Measurements from ENCODE around the gene STT3A. TPM values are rescaled to one million over a fixed set of nuclear protein-coding genes. Genes with fewer than 3 reads are reported as not detected.

Gene STT3A
- polyA plus RNA-seq, 1 donor from 2014 or later: 54.3 TPM

DNA sequence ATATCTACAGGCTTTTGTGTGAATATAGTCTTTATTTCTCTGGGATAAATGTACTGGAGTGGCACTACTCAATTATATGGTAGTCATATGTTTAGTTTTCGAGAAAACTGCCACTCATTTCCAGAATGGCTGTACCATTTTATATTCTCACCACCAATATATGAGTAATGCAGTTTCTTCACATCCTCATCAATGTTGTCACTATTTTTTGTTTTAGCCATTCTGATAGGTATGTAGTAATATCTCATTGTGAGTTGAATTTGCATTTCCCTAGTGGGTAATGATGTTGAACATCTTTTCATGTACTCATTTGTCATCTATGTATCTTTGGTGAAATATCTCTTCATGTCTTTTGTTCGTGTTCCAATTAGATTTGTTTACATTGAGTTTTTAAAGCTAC lies 70.0 kb downstream of the STT3A start:
- Histone ChIP-seq H3K79me2 (replicated peaks; ENCODE audit: insufficient read depth, low read length) (no peaks in the 10 kb centered on the region), H3K4me2 (ENCODE audit: low read length) (no peak overlapping the region), H3K27ac (ENCODE audit: low read length) (no peak overlapping the region), H3K9me3 (ENCODE audit: low read length) (peaks cover 2% of the 10 kb centered on the region), H3F3A (ENCODE audit: insufficient read depth, low read length, poor library complexity, severe bottlenecking) (no peaks in the 10 kb centered on the region), H4K20me1 (ENCODE audit: insufficient read depth) (no peaks in the 10 kb centered on the region), H3K27me3 (ENCODE audit: insufficient read depth, low read depth, low read length) (no peaks in the 10 kb centered on the region), H3K9me2 (ENCODE audit: insufficient read depth, low read length) (no peaks in the 10 kb centered on the region), H3K36me3 (ENCODE audit: insufficient read depth, low read length) (peaks cover 4% of the 10 kb centered on the region), H3K4me3 (ENCODE audit: low read length) (no peak overlapping the region), H3K9ac (ENCODE audit: low read length) (no peak overlapping the region), H2AFZ (ENCODE audit: low read depth, low read length) (no peak overlapping the region)
- TF ChIP-seq EP300 (conservative IDR thresholded peaks at IDR 0.05; ENCODE audit: poor library complexity, severe bottlenecking) (no peak), CTCF (IDR thresholded peaks at IDR 0.05; ENCODE audit: poor library complexity, severe bottlenecking) (no peak), TAF1 (IDR thresholded peaks at IDR 0.05; ENCODE audit: low read depth) (no peak), MXI1 (conservative IDR thresholded peaks at IDR 0.05; ENCODE audit: poor library complexity, severe bottlenecking) (no peak), EZH2 (IDR thresholded peaks at IDR 0.05; ENCODE audit: borderline replicate concordance, insufficient read depth, low read length, poor library complexity, severe bottlenecking) (no peak), POLR2AphosphoS5 (IDR thresholded peaks at IDR 0.05) (no peak), REST (IDR thresholded peaks at IDR 0.05; ENCODE audit: borderline replicate concordance) (no peak), SMC3 (conservative IDR thresholded peaks at IDR 0.05; ENCODE audit: poor library complexity) (no peak), RAD21 (conservative IDR thresholded peaks at IDR 0.05) (no peak)

- Histone ChIP-seq H3K4me2 (ENCODE audit: low read length) (no peak overlapping the region), H3K9me2 (ENCODE audit: insufficient read depth, low read length) (no peaks in the 10 kb centered on the region), H3K9ac (ENCODE audit: low read length) (no peak overlapping the region), H3K27me3 (ENCODE audit: insufficient read depth, low read depth, low read length) (no peaks in the 10 kb centered on the region), H3K79me2 (replicated peaks; ENCODE audit: insufficient read depth, low read length) (no peaks in the 10 kb centered on the region), H4K20me1 (ENCODE audit: insufficient read depth) (no peaks in the 10 kb centered on the region), H3F3A (ENCODE audit: insufficient read depth, low read length, poor library complexity, severe bottlenecking) (no peaks in the 10 kb centered on the region), H3K27ac (ENCODE audit: low read length) (no peak overlapping the region), H3K4me3 (ENCODE audit: low read length) (no peak overlapping the region), H2AFZ (ENCODE audit: low read depth, low read length) (no peak overlapping the region), H3K36me3 (ENCODE audit: insufficient read depth, low read length) (peaks cover 4% of the 10 kb centered on the region), H3K9me3 (ENCODE audit: low read length) (peaks cover 2% of the 10 kb centered on the region)
- TF ChIP-seq EZH2 (IDR thresholded peaks at IDR 0.05; ENCODE audit: borderline replicate concordance, insufficient read depth, low read length, poor library complexity, severe bottlenecking): no peak
- no peak for TF ChIP-seq MXI1 (conservative IDR thresholded peaks at IDR 0.05; ENCODE audit: poor library complexity, severe bottlenecking)
Observed at GRCh38 chr11:125663910-125664309, 71.3 kb downstream of the STT3A start.

GRCh38 chr11:125667151-125667550 lies 74.5 kb downstream of the STT3A start:
- Histone ChIP-seq H4K20me1 (ENCODE audit: insufficient read depth) (no peaks in the 10 kb centered on the region), H3K4me3 (ENCODE audit: low read length) (no peak overlapping the region), H3K9me3 (ENCODE audit: low read length) (peaks cover 2% of the 10 kb centered on the region), H3K79me2 (replicated peaks; ENCODE audit: insufficient read depth, low read length) (no peaks in the 10 kb centered on the region), H3K36me3 (ENCODE audit: insufficient read depth, low read length) (peaks cover 4% of the 10 kb centered on the region), H3K9ac (ENCODE audit: low read length) (no peak overlapping the region), H3K27ac (ENCODE audit: low read length) (no peak overlapping the region), H3K9me2 (ENCODE audit: insufficient read depth, low read length) (no peaks in the 10 kb centered on the region), H3K4me2 (ENCODE audit: low read length) (no peak overlapping the region), H2AFZ (ENCODE audit: low read depth, low read length) (no peak overlapping the region), H3F3A (ENCODE audit: insufficient read depth, low read length, poor library complexity, severe bottlenecking) (no peaks in the 10 kb centered on the region), H3K27me3 (ENCODE audit: insufficient read depth, low read depth, low read length) (no peaks in the 10 kb centered on the region)
- no peak for TF ChIP-seq POLR2AphosphoS5 (IDR thresholded peaks at IDR 0.05)
- TF ChIP-seq REST (IDR thresholded peaks at IDR 0.05; ENCODE audit: borderline replicate concordance): no peak
- no peak for TF ChIP-seq CTCF (IDR thresholded peaks at IDR 0.05; ENCODE audit: poor library complexity, severe bottlenecking)
- TF ChIP-seq TAF1 (IDR thresholded peaks at IDR 0.05; ENCODE audit: low read depth): no peak
- no peak for TF ChIP-seq EP300 (conservative IDR thresholded peaks at IDR 0.05; ENCODE audit: poor library complexity, severe bottlenecking)
- TF ChIP-seq MXI1 (conservative IDR thresholded peaks at IDR 0.05; ENCODE audit: poor library complexity, severe bottlenecking): no peak
- no peak for TF ChIP-seq RAD21 (conservative IDR thresholded peaks at IDR 0.05)
- no peak for TF ChIP-seq EZH2 (IDR thresholded peaks at IDR 0.05; ENCODE audit: borderline replicate concordance, insufficient read depth, low read length, poor library complexity, severe bottlenecking)
